ENCODE data around the gene PTGES2.

The PTGES2 gene

GRCh38 chr9:128153060-128153946, 25.8 kb upstream of the PTGES2 start:
- no peak for DNase-seq (ENCODE audit: low spot score)

- no peak for DNase-seq (ENCODE audit: low spot score)
These were observed 24.9 kb upstream of the PTGES2 start for GRCh38 chr9:128152133-128153059.

- DNase-seq (ENCODE audit: low spot score): no peak
These were observed 24.0 kb upstream of the PTGES2 start for GRCh38 chr9:128151309-128152132.

GRCh38 chr9:128150594-128151308, 23.2 kb upstream of the PTGES2 start:
- DNase-seq (ENCODE audit: low spot score): no peak

GRCh38 chr9:128149951-128150593, 22.5 kb upstream of the PTGES2 start:
- no peak for DNase-seq (ENCODE audit: low spot score)

- DNase-seq (ENCODE audit: low spot score): no peak
These were observed 21.6 kb upstream of the PTGES2 start, which contains the start of gene LCN2 for GRCh38 chr9:128149001-128149701. TSS of gene LCN2 (plus strand) at chr9:128149453. CDS start at chr9:128149526, 73 bp downstream.

- no peak for DNase-seq (ENCODE audit: low spot score)
These were observed 21.0 kb upstream of the PTGES2 start for GRCh38 chr9:128148509-128149000.

GRCh38 chr9:128146591-128147120, 19.1 kb upstream of the PTGES2 start:
- DNase-seq (ENCODE audit: low spot score): no peak

- no peak for DNase-seq (ENCODE audit: low spot score)
These were observed 18.4 kb upstream of the PTGES2 start for GRCh38 chr9:128145951-128146351.

GRCh38 chr9:128145536-128145935, 18.0 kb upstream of the PTGES2 start:
- DNase-seq (ENCODE audit: low spot score): no peak

- no peak for DNase-seq (ENCODE audit: low spot score)
These were observed 17.0 kb upstream of the PTGES2 start for GRCh38 chr9:128144239-128145181.

- DNase-seq (ENCODE audit: low spot score): no peak
These were observed 16.2 kb upstream of the PTGES2 start for GRCh38 chr9:128143525-128144238.

GRCh38 chr9:128142596-128142995, 15.1 kb upstream of the PTGES2 start:
- no peak for DNase-seq (ENCODE audit: low spot score)

GRCh38 chr9:128142061-128142460, 14.5 kb upstream of the PTGES2 start:
- no peak for DNase-seq (ENCODE audit: low spot score)

- no peak for DNase-seq (ENCODE audit: low spot score)
These were observed 14.1 kb upstream of the PTGES2 start for GRCh38 chr9:128141604-128142003.

- DNase-seq (ENCODE audit: low spot score): no peak
These were observed 12.1 kb upstream of the PTGES2 start for GRCh38 chr9:128139621-128140020.

GRCh38 chr9:128138001-128138400, 10.5 kb upstream of the PTGES2 start:
- DNase-seq (ENCODE audit: low spot score): no peak

Measured in kidney capillary endothelial cell (primary cell).